MM.1S (cell line): ENCODE results near the gene SLC46A2.

Source experiments
- DNase-seq: peaks from one replicate; pipeline ENCODE4 v3.0.0-alpha.2; 2015
- H2AFZ ChIP-seq: fragments of 300-600 bp; sonication (generic); 2 replicates; pipeline ENCODE4 v1.6.0; 2016; ENCODE audit warnings: antibody characterized with exemption, low read length
- H3F3A ChIP-seq: fragments of 300-600 bp; sonication (generic); 2 replicates; pipeline ENCODE4 v1.6.1; 2016; ENCODE audit warnings: mild to moderate bottlenecking, antibody characterized with exemption, low read length, moderate library complexity, mixed read lengths; ENCODE audit not compliant: insufficient read depth
- H3K27ac ChIP-seq: fragments of 300-600 bp; sonication (generic); 2 replicates; pipeline ENCODE4 v1.5.1; 2016; ENCODE audit warnings: mild to moderate bottlenecking, low read length
- H3K27me3 ChIP-seq: fragments of 300-600 bp; sonication (generic); replicated peaks from 2 replicates; pipeline ENCODE4 v1.6.0; 2016; ENCODE audit warnings: low read length; ENCODE audit not compliant: insufficient read depth
- H3K36me3 ChIP-seq: fragments of 300-600 bp; sonication (generic); replicated peaks from 2 replicates; pipeline ENCODE4 v1.6.1; 2016; ENCODE audit warnings: mild to moderate bottlenecking, low read length, mixed read lengths; ENCODE audit not compliant: insufficient read depth
- H3K4me1 ChIP-seq: fragments of 300-600 bp; sonication (generic); 2 replicates; pipeline ENCODE4 v1.6.1; 2016; ENCODE audit warnings: low read length, mixed read lengths
- H3K4me2 ChIP-seq: fragments of 300-600 bp; sonication (generic); 2 replicates; pipeline ENCODE4 v1.6.0; 2016; ENCODE audit warnings: low read depth, low read length
- H3K4me3 ChIP-seq: fragments of 300-600 bp; sonication (generic); 2 replicates; pipeline ENCODE4 v1.5.1; 2016; ENCODE audit warnings: low read length, mixed read lengths
- H3K79me2 ChIP-seq: fragments of 300-600 bp; sonication (generic); 2 replicates; pipeline ENCODE4 v1.6.1; 2016; ENCODE audit warnings: mixed run types, low read length, mixed read lengths
- H3K9ac ChIP-seq: fragments of 300-600 bp; sonication (generic); 2 replicates; pipeline ENCODE4 v1.6.1; 2016; ENCODE audit warnings: low read length, mixed read lengths
- H3K9me2 ChIP-seq: fragments of 300-600 bp; sonication (generic); replicated peaks from 2 replicates; pipeline ENCODE4 v1.6.1; 2016; ENCODE audit warnings: mild to moderate bottlenecking, low read length, mixed read lengths; ENCODE audit not compliant: insufficient read depth
- H3K9me3 ChIP-seq: fragments of 300-600 bp; sonication (generic); replicated peaks from 2 replicates; pipeline ENCODE4 v1.6.1; 2016; ENCODE audit warnings: mild to moderate bottlenecking, low read length, mixed read lengths; ENCODE audit not compliant: insufficient read depth
- H4K20me1 ChIP-seq: fragments of 300-600 bp; sonication (generic); 2 replicates; pipeline ENCODE4 v1.6.1; 2016; ENCODE audit warnings: mild to moderate bottlenecking, low read length, moderate library complexity, mixed read lengths; ENCODE audit not compliant: insufficient read depth
- CTCF ChIP-seq: fragments of 300-600 bp; sonication (generic); IDR thresholded peaks from 2 replicates; pipeline ENCODE4 v1.5.1; 2016; ENCODE audit warnings: antibody characterized with exemption, low read length, mixed read lengths
- EZH2 ChIP-seq: fragments of 300-600 bp; sonication (generic); optimal IDR thresholded peaks from 2 replicates; pipeline ENCODE3; 2017; ENCODE audit warnings: low read depth, mild to moderate bottlenecking, antibody characterized with exemption, low read length, mixed read lengths
- EZH2phosphoT487 ChIP-seq: fragments of 300-600 bp; sonication (generic); IDR thresholded peaks from 2 replicates; pipeline ENCODE4 v1.6.1; 2018; ENCODE audit warnings: antibody characterized with exemption, low read length

The SLC46A2 gene

GRCh38 chr9:112890106-112891081, at the start of gene SLC46A2:
Gene SLC46A2, minus strand, starts transcription at chr9:112890876. Its CDS starts 195 bp downstream, at chr9:112890681.
- no peaks in the 10 kb centered on the region for H3K36me3 ChIP-seq
- H3K4me1 ChIP-seq = no peaks in the 10 kb centered on the region
- TF ChIP-seq CTCF = no peak
- no peak for TF ChIP-seq EZH2phosphoT487
- no peak for TF ChIP-seq EZH2
- H3K27ac ChIP-seq = no peak within 1 kb of the TSS
- H3K27me3 ChIP-seq = no peaks in the 10 kb centered on the region
- no peaks in the 10 kb centered on the region for H3K9me3 ChIP-seq
- H4K20me1 ChIP-seq = no peaks in the 10 kb centered on the region
- H3F3A ChIP-seq = no peaks in the 10 kb centered on the region
- H3K9me2 ChIP-seq = no peaks in the 10 kb centered on the region
- H3K9ac ChIP-seq = no peak within 1 kb of the TSS
- H3K79me2 ChIP-seq = no peaks in the 10 kb centered on the region
- no peak within 1 kb of the TSS for H3K4me2 ChIP-seq
- no peak within 1 kb of the TSS for H3K4me3 ChIP-seq
- DNase-seq = no peak
- no peak within 1 kb of the TSS for H2AFZ ChIP-seq

GRCh38 chr9:112939418-112939817, 48.7 kb upstream of the SLC46A2 start:
- no peaks in the 10 kb centered on the region for H3K9me3 ChIP-seq
- H3K9me2 ChIP-seq = no peaks in the 10 kb centered on the region
- no peaks in the 10 kb centered on the region for H3F3A ChIP-seq
- no peaks in the 10 kb centered on the region for H3K79me2 ChIP-seq
- TF ChIP-seq EZH2 = no peak
- no peak for TF ChIP-seq EZH2phosphoT487
- TF ChIP-seq CTCF = no peak
- H3K4me3 ChIP-seq = no peak overlapping the region
- H4K20me1 ChIP-seq = no peaks in the 10 kb centered on the region
- no peak overlapping the region for H3K4me2 ChIP-seq
- H3K4me1 ChIP-seq = no peaks in the 10 kb centered on the region
- H3K36me3 ChIP-seq = no peaks in the 10 kb centered on the region
- no peak for DNase-seq
- H2AFZ ChIP-seq = no peak overlapping the region
- H3K27ac ChIP-seq = no peak overlapping the region
- H3K9ac ChIP-seq = no peak overlapping the region
- H3K27me3 ChIP-seq = no peaks in the 10 kb centered on the region

GRCh38 chr9:112933696-112934095, 43.0 kb upstream of the SLC46A2 start:
- H3K4me1 ChIP-seq = no peaks in the 10 kb centered on the region
- no peak overlapping the region for H3K4me2 ChIP-seq
- TF ChIP-seq EZH2 = no peak
- TF ChIP-seq CTCF = no peak
- no peak for TF ChIP-seq EZH2phosphoT487
- no peaks in the 10 kb centered on the region for H3K36me3 ChIP-seq
- no peak overlapping the region for H3K27ac ChIP-seq
- H3K9ac ChIP-seq = no peak overlapping the region
- no peaks in the 10 kb centered on the region for H3K9me3 ChIP-seq
- DNase-seq = no peak
- no peaks in the 10 kb centered on the region for H3K27me3 ChIP-seq
- H3K79me2 ChIP-seq = no peaks in the 10 kb centered on the region
- H4K20me1 ChIP-seq = no peaks in the 10 kb centered on the region
- no peaks in the 10 kb centered on the region for H3F3A ChIP-seq
- no peak overlapping the region for H3K4me3 ChIP-seq
- no peak overlapping the region for H2AFZ ChIP-seq
- H3K9me2 ChIP-seq = no peaks in the 10 kb centered on the region
